ENCODE measurements around the gene CCL26.

DNA sequence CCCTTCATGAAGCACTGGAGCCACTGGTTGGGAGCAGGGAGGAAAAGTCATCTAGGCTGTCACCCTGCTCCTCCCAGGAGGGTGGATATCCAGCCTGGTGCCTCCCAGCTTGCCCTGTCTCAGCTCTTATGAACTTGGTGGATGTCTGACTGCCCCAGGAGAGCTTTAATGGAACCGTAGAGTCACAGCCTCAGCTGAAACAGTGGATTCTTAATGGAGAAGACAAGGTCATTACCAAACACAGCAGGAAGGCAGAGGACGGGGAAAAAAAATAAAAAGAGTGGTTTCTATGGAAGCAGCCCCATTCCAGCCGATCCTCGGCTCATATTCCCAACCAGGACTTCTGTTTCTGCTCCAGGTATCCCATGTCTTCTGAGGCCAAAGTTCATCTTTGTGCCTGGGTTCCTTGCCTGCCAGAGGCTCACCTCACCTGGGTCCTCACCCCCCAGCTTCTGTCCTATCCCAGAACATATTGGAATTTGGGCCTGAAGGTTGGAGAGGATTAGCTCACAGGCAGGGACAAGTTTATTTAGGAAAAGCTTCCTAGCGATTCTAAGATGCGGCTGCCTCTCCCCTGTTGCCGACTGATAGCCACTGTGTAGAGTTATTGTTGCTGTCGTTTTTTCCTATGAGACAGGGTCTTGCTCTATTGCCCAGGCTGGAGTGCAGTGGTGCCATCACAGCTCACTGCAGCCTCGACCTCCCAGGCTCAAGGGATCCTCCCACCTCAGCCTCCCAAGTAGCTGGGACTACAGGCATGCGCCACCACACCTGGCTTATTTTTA lies 15.6 kb downstream of the CCL26 start:
- TF ChIP-seq, protein P1, sequence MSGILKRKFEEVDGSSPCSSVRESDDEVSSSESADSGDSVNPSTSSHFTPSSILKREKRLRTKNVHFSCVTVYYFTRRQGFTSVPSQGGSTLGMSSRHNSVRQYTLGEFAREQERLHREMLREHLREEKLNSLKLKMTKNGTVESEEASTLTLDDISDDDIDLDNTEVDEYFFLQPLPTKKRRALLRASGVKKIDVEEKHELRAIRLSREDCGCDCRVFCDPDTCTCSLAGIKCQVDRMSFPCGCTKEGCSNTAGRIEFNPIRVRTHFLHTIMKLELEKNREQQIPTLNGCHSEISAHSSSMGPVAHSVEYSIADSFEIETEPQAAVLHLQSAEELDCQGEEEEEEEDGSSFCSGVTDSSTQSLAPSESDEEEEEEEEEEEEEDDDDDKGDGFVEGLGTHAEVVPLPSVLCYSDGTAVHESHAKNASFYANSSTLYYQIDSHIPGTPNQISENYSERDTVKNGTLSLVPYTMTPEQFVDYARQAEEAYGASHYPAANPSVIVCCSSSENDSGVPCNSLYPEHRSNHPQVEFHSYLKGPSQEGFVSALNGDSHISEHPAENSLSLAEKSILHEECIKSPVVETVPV (CRISPR knock-in tag; IDR thresholded peaks at IDR 0.05) = no peak
- TF ChIP-seq OSR1 (CRISPR knock-in tag; IDR thresholded peaks at IDR 0.05) (no peak), ZNF70 (CRISPR knock-in tag; IDR thresholded peaks at IDR 0.05) (no peak), BACH2 (CRISPR knock-in tag; IDR thresholded peaks at IDR 0.05; ENCODE audit: borderline replicate concordance) (no peak), ARNTL (CRISPR knock-in tag; IDR thresholded peaks at IDR 0.05; ENCODE audit: borderline replicate concordance, low read depth) (no peak), ISL1 (CRISPR knock-in tag; IDR thresholded peaks at IDR 0.05) (no peak)
- TF ChIP-seq, protein P2, sequence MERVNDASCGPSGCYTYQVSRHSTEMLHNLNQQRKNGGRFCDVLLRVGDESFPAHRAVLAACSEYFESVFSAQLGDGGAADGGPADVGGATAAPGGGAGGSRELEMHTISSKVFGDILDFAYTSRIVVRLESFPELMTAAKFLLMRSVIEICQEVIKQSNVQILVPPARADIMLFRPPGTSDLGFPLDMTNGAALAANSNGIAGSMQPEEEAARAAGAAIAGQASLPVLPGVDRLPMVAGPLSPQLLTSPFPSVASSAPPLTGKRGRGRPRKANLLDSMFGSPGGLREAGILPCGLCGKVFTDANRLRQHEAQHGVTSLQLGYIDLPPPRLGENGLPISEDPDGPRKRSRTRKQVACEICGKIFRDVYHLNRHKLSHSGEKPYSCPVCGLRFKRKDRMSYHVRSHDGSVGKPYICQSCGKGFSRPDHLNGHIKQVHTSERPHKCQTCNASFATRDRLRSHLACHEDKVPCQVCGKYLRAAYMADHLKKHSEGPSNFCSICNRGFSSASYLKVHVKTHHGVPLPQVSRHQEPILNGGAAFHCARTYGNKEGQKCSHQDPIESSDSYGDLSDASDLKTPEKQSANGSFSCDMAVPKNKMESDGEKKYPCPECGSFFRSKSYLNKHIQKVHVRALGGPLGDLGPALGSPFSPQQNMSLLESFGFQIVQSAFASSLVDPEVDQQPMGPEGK (CRISPR knock-in tag; IDR thresholded peaks at IDR 0.05; ENCODE audit: borderline replicate concordance) = no peak
- TF ChIP-seq, protein P3, sequence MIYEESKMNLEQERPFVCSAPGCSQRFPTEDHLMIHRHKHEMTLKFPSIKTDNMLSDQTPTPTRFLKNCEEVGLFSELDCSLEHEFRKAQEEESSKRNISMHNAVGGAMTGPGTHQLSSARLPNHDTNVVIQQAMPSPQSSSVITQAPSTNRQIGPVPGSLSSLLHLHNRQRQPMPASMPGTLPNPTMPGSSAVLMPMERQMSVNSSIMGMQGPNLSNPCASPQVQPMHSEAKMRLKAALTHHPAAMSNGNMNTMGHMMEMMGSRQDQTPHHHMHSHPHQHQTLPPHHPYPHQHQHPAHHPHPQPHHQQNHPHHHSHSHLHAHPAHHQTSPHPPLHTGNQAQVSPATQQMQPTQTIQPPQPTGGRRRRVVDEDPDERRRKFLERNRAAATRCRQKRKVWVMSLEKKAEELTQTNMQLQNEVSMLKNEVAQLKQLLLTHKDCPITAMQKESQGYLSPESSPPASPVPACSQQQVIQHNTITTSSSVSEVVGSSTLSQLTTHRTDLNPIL (CRISPR knock-in tag; IDR thresholded peaks at IDR 0.05; ENCODE audit: low read depth) = no peak

All from SK-N-SH treated with all-trans-retinoic acid at 6 μM for 48 hours (cell line).